ENCODE results near the gene DDX24.

DNA sequence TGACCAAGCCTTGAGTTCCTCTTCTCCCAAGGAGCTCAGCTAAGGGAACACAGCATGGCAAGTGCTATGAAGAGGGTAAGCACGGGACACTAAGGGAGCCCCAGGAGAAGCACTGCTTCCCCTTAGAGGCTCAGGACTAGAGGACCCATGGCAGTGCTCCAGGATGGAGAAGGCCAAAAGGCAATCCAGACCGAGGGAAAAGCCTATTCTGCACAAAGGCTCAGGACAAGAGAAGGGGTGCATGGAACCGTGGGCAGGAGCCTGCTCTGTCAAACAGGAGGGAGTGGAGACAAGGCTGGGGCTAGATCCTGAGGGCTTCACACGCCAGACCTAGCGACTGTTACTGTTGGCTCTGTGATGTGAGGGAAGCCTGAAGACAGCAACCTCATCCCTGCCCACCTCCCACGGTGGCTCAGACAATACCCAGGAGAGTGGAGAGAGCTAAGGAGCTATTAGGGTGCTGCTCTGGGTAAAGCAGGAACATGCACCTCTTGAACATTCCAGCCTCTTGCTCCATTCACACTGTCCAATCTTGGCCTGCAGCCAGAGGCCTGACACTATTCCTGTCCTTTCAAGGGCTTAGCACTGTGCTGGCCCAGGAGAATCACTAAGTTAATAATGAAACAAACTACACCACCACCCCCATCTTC is 30.6 kb downstream of the DDX24 start:
- TF ChIP-seq, protein P1, sequence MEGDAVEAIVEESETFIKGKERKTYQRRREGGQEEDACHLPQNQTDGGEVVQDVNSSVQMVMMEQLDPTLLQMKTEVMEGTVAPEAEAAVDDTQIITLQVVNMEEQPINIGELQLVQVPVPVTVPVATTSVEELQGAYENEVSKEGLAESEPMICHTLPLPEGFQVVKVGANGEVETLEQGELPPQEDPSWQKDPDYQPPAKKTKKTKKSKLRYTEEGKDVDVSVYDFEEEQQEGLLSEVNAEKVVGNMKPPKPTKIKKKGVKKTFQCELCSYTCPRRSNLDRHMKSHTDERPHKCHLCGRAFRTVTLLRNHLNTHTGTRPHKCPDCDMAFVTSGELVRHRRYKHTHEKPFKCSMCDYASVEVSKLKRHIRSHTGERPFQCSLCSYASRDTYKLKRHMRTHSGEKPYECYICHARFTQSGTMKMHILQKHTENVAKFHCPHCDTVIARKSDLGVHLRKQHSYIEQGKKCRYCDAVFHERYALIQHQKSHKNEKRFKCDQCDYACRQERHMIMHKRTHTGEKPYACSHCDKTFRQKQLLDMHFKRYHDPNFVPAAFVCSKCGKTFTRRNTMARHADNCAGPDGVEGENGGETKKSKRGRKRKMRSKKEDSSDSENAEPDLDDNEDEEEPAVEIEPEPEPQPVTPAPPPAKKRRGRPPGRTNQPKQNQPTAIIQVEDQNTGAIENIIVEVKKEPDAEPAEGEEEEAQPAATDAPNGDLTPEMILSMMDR (IDR thresholded peaks at IDR 0.05), result no peak
- no peak for TF ChIP-seq POLR2AphosphoS5 (IDR thresholded peaks at IDR 0.05)

Measured in sigmoid colon (tissue), 4 donors.